PC-9 (cell line): ENCODE data around the gene TGFBR3. TPM values are rescaled to one million over a fixed set of nuclear protein-coding genes. Genes with fewer than 3 reads are reported as not detected.

Experiments
- BruUV-seq: library from RNA; stranded (reverse); fragments of 400-500 nt; replicated peaks from 2 replicates; lab custom pipeline; 2021; lab: Mats Ljungman, UMichigan
- CTCF ChIA-PET: fragments of 300-600 bp; sonication (Branson Sonifier 250); formaldehyde crosslinking; loops from one replicate; lab custom pipeline; 2022; ENCODE audit warnings: antibody characterized with exemption; lab: Charles Lee
- POLR2A ChIA-PET: fragments of 300-600 bp; sonication (Branson Sonifier 250); formaldehyde crosslinking; loops from one replicate; lab custom pipeline; 2022; ENCODE audit warnings: antibody characterized with exemption; ENCODE audit not compliant: unreplicated experiment; lab: Charles Lee
- DNase-seq, 2 experiments: peaks; one replicate each; pipeline versions ENCODE4 v3.0.0 to v3.0.0-alpha.2; 2015 to 2022; ENCODE audit warnings: mixed read lengths in 1 of 2
- H2AFZ ChIP-seq: fragments of 200-600 bp; sonication (generic); 2 replicates; pipeline ENCODE4 v1.8.1; 2017; ENCODE audit warnings: antibody characterized with exemption
- H3F3A ChIP-seq: fragments of 200-600 bp; sonication (generic); 2 replicates; pipeline ENCODE4 v1.8.1; 2017; ENCODE audit warnings: antibody characterized with exemption, mild to moderate bottlenecking, low read depth; ENCODE audit not compliant: insufficient read depth
- H3K27ac ChIP-seq: fragments of 200-600 bp; sonication (generic); 2 replicates; pipeline ENCODE4 v1.6.1; 2016; ENCODE audit warnings: mixed run types
- H3K27me3 ChIP-seq: fragments of 200-600 bp; sonication (generic); 2 replicates; pipeline ENCODE4 v1.6.1; 2016; ENCODE audit warnings: low read depth, mixed run types; ENCODE audit not compliant: insufficient read depth
- H3K36me3 ChIP-seq: fragments of 200-600 bp; sonication (generic); 2 replicates; pipeline ENCODE4 v1.6.1; 2016; ENCODE audit warnings: low read depth, mixed run types
- H3K4me1 ChIP-seq: fragments of 200-600 bp; sonication (generic); replicated peaks from 2 replicates; pipeline ENCODE4 v1.6.1; 2016; ENCODE audit warnings: mixed run types; ENCODE audit not compliant: insufficient read depth
- H3K4me2 ChIP-seq: fragments of 200-600 bp; sonication (generic); 2 replicates; pipeline ENCODE4 v1.6.1; 2017; ENCODE audit warnings: mixed run types
- H3K4me3 ChIP-seq: fragments of 200-600 bp; sonication (generic); 2 replicates; pipeline ENCODE4 v1.6.1; 2016; ENCODE audit warnings: mixed run types
- H3K79me2 ChIP-seq: fragments of 200-600 bp; sonication (generic); 2 replicates; pipeline ENCODE4 v1.6.1; 2017; ENCODE audit warnings: low read depth, mixed run types
- H3K9me2 ChIP-seq: fragments of 200-600 bp; sonication (generic); 2 replicates; pipeline ENCODE4 v1.8.1; 2017; ENCODE audit warnings: mild to moderate bottlenecking; ENCODE audit not compliant: insufficient read depth
- H3K9me3 ChIP-seq: fragments of 200-600 bp; sonication (generic); 2 replicates; pipeline ENCODE4 v1.8.1; 2016; ENCODE audit warnings: low read depth; ENCODE audit not compliant: insufficient read depth
- H4K20me1 ChIP-seq: fragments of 200-600 bp; sonication (generic); 2 replicates; pipeline ENCODE4 v1.8.1; 2017; ENCODE audit not compliant: insufficient read depth
- EZH2 ChIP-seq: fragments of 200-600 bp; sonication (generic); IDR thresholded peaks from 2 replicates; pipeline ENCODE4 v1.8.0; 2017; ENCODE audit warnings: antibody characterized with exemption, low read depth
- intact Hi-C: fragments of 100-400 bp; cut with micrococcal nuclease; formaldehyde crosslinking; loops from one replicate; pipeline ENCODE4 v1.10.0; 2022; ENCODE audit not compliant: unreplicated experiment
- total RNA-seq: library from RNA; stranded (reverse); gene quantifications from 2 replicates; pipeline ENCODE4 v1.2.3, GENCODE V29; 2021
- TF ChIP-seq, protein P1 (sequence below): fragments of 200-600 bp; sonication (generic); conservative IDR thresholded peaks from 2 replicates; pipeline ENCODE4 v1.6.1; 2017; ENCODE audit warnings: mixed run types, antibody characterized with exemption, mild to moderate bottlenecking, moderate library complexity

Gene TGFBR3
- total RNA-seq, 1 experiment from 2014 or later: 1.6 TPM

DNA sequence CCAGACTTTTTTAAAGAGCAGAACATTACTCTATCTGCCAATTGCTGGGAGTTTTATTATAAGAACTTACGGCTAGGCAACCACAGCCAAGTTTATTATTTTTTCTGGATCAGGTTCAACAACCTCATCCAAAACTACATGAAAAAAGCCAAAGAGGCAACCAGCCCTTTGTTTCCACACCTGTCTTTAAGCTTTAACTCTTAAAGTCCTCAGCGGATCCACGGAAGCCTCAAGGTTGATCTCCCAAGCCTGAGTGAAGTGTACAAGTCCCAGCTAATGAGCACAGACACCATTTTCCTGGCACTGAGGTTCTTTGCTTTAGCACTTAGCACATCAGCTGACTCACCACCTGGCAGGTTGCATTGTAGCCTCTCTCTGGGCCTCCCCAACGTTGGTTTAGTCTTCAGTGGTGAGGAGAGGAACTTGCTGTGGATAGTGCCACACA lies 143.1 kb downstream of the TGFBR3 start:
- Histone ChIP-seq H3K36me3 (peaks cover 10% of the 10 kb centered on the region), H3K9me2 (no peaks in the 10 kb centered on the region), H3F3A (peaks cover 12% of the 10 kb centered on the region), H3K27me3 (no peaks in the 10 kb centered on the region), H4K20me1 (no peaks in the 10 kb centered on the region), H3K4me2 (no peak overlapping the region), H3K9me3 (peaks cover 20% of the 10 kb centered on the region), H3K79me2 (no peaks in the 10 kb centered on the region), H2AFZ (no peak overlapping the region), H3K4me1 (peaks cover 18% of the 10 kb centered on the region), H3K4me3 (no peak overlapping the region), H3K27ac (no peak overlapping the region)
- DNase-seq: no peak
- TF ChIP-seq, protein P1, sequence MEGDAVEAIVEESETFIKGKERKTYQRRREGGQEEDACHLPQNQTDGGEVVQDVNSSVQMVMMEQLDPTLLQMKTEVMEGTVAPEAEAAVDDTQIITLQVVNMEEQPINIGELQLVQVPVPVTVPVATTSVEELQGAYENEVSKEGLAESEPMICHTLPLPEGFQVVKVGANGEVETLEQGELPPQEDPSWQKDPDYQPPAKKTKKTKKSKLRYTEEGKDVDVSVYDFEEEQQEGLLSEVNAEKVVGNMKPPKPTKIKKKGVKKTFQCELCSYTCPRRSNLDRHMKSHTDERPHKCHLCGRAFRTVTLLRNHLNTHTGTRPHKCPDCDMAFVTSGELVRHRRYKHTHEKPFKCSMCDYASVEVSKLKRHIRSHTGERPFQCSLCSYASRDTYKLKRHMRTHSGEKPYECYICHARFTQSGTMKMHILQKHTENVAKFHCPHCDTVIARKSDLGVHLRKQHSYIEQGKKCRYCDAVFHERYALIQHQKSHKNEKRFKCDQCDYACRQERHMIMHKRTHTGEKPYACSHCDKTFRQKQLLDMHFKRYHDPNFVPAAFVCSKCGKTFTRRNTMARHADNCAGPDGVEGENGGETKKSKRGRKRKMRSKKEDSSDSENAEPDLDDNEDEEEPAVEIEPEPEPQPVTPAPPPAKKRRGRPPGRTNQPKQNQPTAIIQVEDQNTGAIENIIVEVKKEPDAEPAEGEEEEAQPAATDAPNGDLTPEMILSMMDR: no peak
- TF ChIP-seq EZH2: no peak
- CTCF ChIA-PET: no interaction called here
- BruUV-seq: no TSS peak
- intact Hi-C loops: no loop called here
- POLR2A ChIA-PET: interaction anchor here (0.5 kb wide), 1 partner anchor 1941 kb away, joined by 3 read pairs; no protein-coding TSS in a partner anchor

DNA sequence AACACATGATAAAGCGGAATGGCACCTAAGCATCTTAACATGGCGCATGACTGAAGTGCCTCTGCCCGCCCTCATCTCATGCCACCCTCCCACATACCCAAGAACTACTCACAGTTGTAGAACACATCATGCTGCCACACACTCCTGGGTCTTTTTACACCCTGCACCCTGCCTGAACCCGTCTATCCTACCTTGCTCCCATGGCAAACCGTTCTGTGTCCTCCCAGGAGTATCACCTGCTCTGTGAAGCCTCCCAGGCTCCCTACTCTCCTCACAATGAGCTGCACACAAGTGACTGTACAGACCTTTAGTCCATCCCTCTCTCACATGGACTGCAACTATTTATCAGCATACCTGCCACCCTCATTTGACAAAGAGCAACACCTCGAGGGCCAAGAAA lies 144.0 kb downstream of the TGFBR3 start:
- Histone ChIP-seq H3K27me3 (no peaks in the 10 kb centered on the region), H4K20me1 (no peaks in the 10 kb centered on the region), H3K9me2 (no peaks in the 10 kb centered on the region), H3K4me3 (no peak overlapping the region), H3K4me1 (peaks cover 26% of the 10 kb centered on the region), H3K9me3 (peaks cover 14% of the 10 kb centered on the region), H3K4me2 (no peak overlapping the region), H3K79me2 (no peaks in the 10 kb centered on the region), H3K27ac (no peak overlapping the region), H2AFZ (no peak overlapping the region), H3K36me3 (peaks cover 14% of the 10 kb centered on the region), H3F3A (peaks cover 20% of the 10 kb centered on the region)
- TF ChIP-seq, protein P1: no peak
- TF ChIP-seq EZH2: no peak
- no peak for DNase-seq
- POLR2A ChIA-PET: interaction anchor here (0.7 kb wide), 1 partner anchor 1246 kb away, joined by 7 read pairs; no protein-coding TSS in a partner anchor
- CTCF ChIA-PET: no interaction called here
- no TSS peak for BruUV-seq
- intact Hi-C loops: no loop called here

DNA sequence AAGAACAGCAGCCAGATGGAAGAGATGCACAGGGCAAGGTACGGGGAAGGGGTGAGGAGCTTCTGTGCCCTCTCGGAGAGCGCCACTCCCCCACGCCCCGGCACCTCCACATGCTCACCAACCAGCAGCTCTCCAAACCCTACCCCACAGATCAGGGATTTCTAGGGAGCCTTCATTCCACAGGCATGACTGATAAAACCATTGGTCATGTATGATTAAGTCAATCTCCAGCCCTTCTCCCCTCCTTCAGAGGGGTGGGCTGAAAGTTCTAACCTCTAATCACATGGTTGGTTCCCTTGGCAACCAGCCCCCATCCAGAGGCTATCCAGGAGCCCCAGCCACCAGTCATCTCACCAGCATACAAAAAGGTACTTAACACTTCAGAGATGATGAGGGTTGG lies 144.7 kb downstream of the TGFBR3 start:
- ChIA-PET POLR2A (no interaction called here), CTCF (no interaction called here)
- Histone ChIP-seq H3K4me2 (no peak overlapping the region), H3K36me3 (peaks cover 9% of the 10 kb centered on the region), H3K9me3 (peaks cover 8% of the 10 kb centered on the region), H3F3A (peaks cover 26% of the 10 kb centered on the region), H3K4me1 (peaks cover 31% of the 10 kb centered on the region), H3K9me2 (no peaks in the 10 kb centered on the region), H3K27ac (no peak overlapping the region), H4K20me1 (no peaks in the 10 kb centered on the region), H3K79me2 (no peaks in the 10 kb centered on the region), H2AFZ (no peak overlapping the region), H3K4me3 (no peak overlapping the region), H3K27me3 (no peaks in the 10 kb centered on the region)
- TF ChIP-seq, protein P1: no peak
- TF ChIP-seq EZH2: no peak
- DNase-seq: no peak
- intact Hi-C loops: no loop called here
- no TSS peak for BruUV-seq
